K562 (cell line): Measurements from ENCODE around the gene SAXO2. TPM values are rescaled to one million over a fixed set of nuclear protein-coding genes. Genes with fewer than 3 reads are reported as not detected.

Experiments used
- ATF1 ChIP-seq, 2 experiments: fragments of 450-650 bp in 1 of 2; IDR thresholded peaks; 2 replicates each; pipeline ENCODE4 v1.6.1; 2016; ENCODE audit warnings: missing compliant biosample characterization in 1 of 2, missing genetic modification characterization in 1 of 2
- CLOCK ChIP-seq: fragments of 250-450 bp; sonication (Bioruptor Pico); IDR thresholded peaks from 2 replicates; pipeline ENCODE4 v1.4.0; 2020; ENCODE audit warnings: mild to moderate bottlenecking, moderate library complexity, borderline replicate concordance
- CREB1 ChIP-seq, 2 experiments: sonication (generic) in 1 of 2; formaldehyde crosslinking in 1 of 2; IDR thresholded peaks; 2 replicates each; pipeline versions ENCODE4 v1.6.1 to v1.8.0; 2012 to 2022; ENCODE audit warnings: inconsistent platforms in 1 of 2, mild to moderate bottlenecking in 1 of 2, missing genetic modification reagents in 1 of 2, moderate library complexity in 1 of 2
- EGR1 ChIP-seq: fragments of 450-650 bp; conservative IDR thresholded peaks from 2 replicates; pipeline ENCODE4 v1.6.1; 2017; ENCODE audit warnings: mild to moderate bottlenecking
- GTF3C2 ChIP-seq: IDR thresholded peaks from 3 replicates; pipeline ENCODE4 v1.6.1; 2011; ENCODE audit warnings: borderline replicate concordance, mild to moderate bottlenecking, moderate library complexity; ENCODE audit not compliant: insufficient read length; ENCODE audit errors: extremely low read depth
- NBN ChIP-seq: fragments of 450-650 bp; IDR thresholded peaks from 2 replicates; pipeline ENCODE4 v1.6.1; 2016; ENCODE audit warnings: low read depth, mild to moderate bottlenecking
- NCOA4 ChIP-seq: fragments of 450-650 bp; IDR thresholded peaks from 2 replicates; pipeline ENCODE4 v1.6.1; 2018; ENCODE audit warnings: mild to moderate bottlenecking; ENCODE audit not compliant: partially characterized antibody
- NELFE ChIP-seq: IDR thresholded peaks from 2 replicates; pipeline ENCODE4 v1.6.1; 2011; ENCODE audit warnings: mild to moderate bottlenecking; ENCODE audit not compliant: insufficient read depth, insufficient read length
- POLR2G ChIP-seq: fragments of 200-400 bp; formaldehyde crosslinking; IDR thresholded peaks from 2 replicates; pipeline ENCODE4 v1.6.1; 2017; ENCODE audit warnings: low read depth, mild to moderate bottlenecking, antibody characterized with exemption, low read length, moderate library complexity
- RBM14 ChIP-seq: fragments of 200-400 bp; formaldehyde crosslinking; IDR thresholded peaks from 2 replicates; pipeline ENCODE4 v1.6.1; 2018; ENCODE audit warnings: low read depth, mild to moderate bottlenecking, low read length, moderate library complexity, borderline replicate concordance; ENCODE audit not compliant: insufficient read depth
- SAFB2 ChIP-seq: fragments of 200-400 bp; formaldehyde crosslinking; IDR thresholded peaks from 2 replicates; pipeline ENCODE4 v1.6.1; 2018; ENCODE audit warnings: borderline replicate concordance, low read length, low read depth, moderate library complexity; ENCODE audit not compliant: severe bottlenecking
- SMAD1 ChIP-seq: fragments of 150-350 bp; IDR thresholded peaks from 2 replicates; pipeline ENCODE4 v1.6.1; 2014; ENCODE audit warnings: low read length, low read depth; ENCODE audit not compliant: partially characterized antibody
- ZBTB34 ChIP-seq: fragments of 250-450 bp; sonication (Bioruptor Pico); IDR thresholded peaks from 2 replicates; pipeline ENCODE4 v1.8.0; 2021; ENCODE audit warnings: mild to moderate bottlenecking, moderate library complexity
- ZFP30 ChIP-seq: fragments of 250-450 bp; sonication (Bioruptor Pico); IDR thresholded peaks from 2 replicates; pipeline ENCODE4 v1.8.0; 2022; ENCODE audit warnings: moderate library complexity, mild to moderate bottlenecking, inconsistent platforms, borderline replicate concordance
- polyA plus RNA-seq, 8 experiments: library from polyadenylated mRNA; depleted of rRNA in 4 of 8; stranded (reverse) in 5 of 8; unstranded in 3 of 8; fragments of >200 nt; fragmentation: Nextera tagmentation in 2 of 8; fragmentation: Illumina TruSeq in 1 of 8; extraction: Ambion mirVana in 2 of 8; extraction: Trizol in 1 of 8; gene quantifications; 2 replicates each; pipeline versions ENCODE4 v1.2.1 to v1.2.3, GENCODE V29; 2011 to 2014; ENCODE audit warnings: inconsistent platforms in 1 of 8, missing spikeins in 1 of 8
- total RNA-seq, 7 experiments: library from RNA; depleted of rRNA in 6 of 7; stranded (reverse); fragments of >200 nt in 6 of 7; fragmentation: Illumina TruSeq in 2 of 7; extraction: Trizol in 2 of 7; gene quantifications; 2 replicates each; pipeline versions ENCODE4 v1.2.1 to v1.2.3, GENCODE V29; 2011 to 2021; ENCODE audit warnings: low replicate concordance in 1 of 7
- TF ChIP-seq, protein P1 (sequence below): fragments of 450-650 bp; formaldehyde crosslinking; IDR thresholded peaks from 2 replicates; pipeline ENCODE4 v1.4.0; 2022; ENCODE audit warnings: mild to moderate bottlenecking, moderate library complexity
- TF ChIP-seq, protein P2 (sequence below): fragments of 450-650 bp; IDR thresholded peaks from 2 replicates; pipeline ENCODE4 v1.7.1; 2018; ENCODE audit warnings: mild to moderate bottlenecking, low read depth; ENCODE audit not compliant: partially characterized antibody

Gene SAXO2
- total and polyA plus RNA-seq, 9 of the 15 experiments (the other 6 are each of a cell fraction or from before 2014, with no cell fraction given) = 3.1 to 14.2 (median 8.2) TPM

DNA sequence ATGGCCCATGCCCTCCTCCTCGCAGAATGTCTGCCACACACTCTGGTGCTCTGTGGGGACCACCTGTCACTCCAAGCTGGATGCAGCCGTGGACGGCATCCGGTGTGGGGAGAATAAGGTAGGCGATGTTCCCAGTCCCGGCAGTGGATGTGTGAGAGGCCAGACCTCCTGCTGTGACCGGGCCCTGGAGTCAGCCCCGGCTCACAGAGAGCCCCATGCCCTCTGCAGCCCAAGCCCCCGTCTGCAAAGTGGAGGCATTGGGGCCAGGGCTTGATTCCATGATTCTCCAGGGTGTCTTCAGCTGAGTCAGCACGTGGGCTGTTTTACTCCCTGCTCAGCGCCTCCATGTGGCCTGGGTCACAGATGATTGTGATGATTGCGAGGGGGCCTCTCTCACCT, 54.5 kb downstream of the SAXO2 start (continued):
- TF ChIP-seq CREB1 (IDR thresholded peaks at IDR 0.05) (no peak), CREB1 (CRISPR knock-in tag; IDR thresholded peaks at IDR 0.05) (no peak), RBM14 (no peak), POLR2G (no peak), SAFB2 (no peak), NBN (no peak), ATF1 (CRISPR knock-in tag; IDR thresholded peaks at IDR 0.05) (no peak), ATF1 (tag; IDR thresholded peaks at IDR 0.05) (no peak), EGR1 (0 out of 2 replicates have a peak, but pooled peaks have one; percentile 7), ZFP30 (CRISPR knock-in tag) (no peak), GTF3C2 (no peak), NCOA4 (no peak), ZBTB34 (CRISPR knock-in tag) (no peak), NELFE (no peak), CLOCK (CRISPR knock-in tag) (no peak), SMAD1 (no peak)
- TF ChIP-seq, protein P1, sequence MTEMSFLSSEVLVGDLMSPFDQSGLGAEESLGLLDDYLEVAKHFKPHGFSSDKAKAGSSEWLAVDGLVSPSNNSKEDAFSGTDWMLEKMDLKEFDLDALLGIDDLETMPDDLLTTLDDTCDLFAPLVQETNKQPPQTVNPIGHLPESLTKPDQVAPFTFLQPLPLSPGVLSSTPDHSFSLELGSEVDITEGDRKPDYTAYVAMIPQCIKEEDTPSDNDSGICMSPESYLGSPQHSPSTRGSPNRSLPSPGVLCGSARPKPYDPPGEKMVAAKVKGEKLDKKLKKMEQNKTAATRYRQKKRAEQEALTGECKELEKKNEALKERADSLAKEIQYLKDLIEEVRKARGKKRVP = no peak
- TF ChIP-seq, protein P2, sequence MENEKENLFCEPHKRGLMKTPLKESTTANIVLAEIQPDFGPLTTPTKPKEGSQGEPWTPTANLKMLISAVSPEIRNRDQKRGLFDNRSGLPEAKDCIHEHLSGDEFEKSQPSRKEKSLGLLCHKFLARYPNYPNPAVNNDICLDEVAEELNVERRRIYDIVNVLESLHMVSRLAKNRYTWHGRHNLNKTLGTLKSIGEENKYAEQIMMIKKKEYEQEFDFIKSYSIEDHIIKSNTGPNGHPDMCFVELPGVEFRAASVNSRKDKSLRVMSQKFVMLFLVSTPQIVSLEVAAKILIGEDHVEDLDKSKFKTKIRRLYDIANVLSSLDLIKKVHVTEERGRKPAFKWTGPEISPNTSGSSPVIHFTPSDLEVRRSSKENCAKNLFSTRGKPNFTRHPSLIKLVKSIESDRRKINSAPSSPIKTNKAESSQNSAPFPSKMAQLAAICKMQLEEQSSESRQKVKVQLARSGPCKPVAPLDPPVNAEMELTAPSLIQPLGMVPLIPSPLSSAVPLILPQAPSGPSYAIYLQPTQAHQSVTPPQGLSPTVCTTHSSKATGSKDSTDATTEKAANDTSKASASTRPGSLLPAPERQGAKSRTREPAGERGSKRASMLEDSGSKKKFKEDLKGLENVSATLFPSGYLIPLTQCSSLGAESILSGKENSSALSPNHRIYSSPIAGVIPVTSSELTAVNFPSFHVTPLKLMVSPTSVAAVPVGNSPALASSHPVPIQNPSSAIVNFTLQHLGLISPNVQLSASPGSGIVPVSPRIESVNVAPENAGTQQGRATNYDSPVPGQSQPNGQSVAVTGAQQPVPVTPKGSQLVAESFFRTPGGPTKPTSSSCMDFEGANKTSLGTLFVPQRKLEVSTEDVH = no peak
